Naive thymus-derived CD8-positive, alpha-beta T cell (primary cell): Measurements from ENCODE around the gene MGAT4B. TPM values are rescaled to one million over a fixed set of nuclear protein-coding genes. Genes with fewer than 3 reads are reported as not detected.

Source experiments
- ATAC-seq, 2 donors: fragments of 150-1000 bp; cut with Tn5 transposase in 1 of 2; sonication (Bioruptor Pico), chemical (Tn5 transposase) in 1 of 2; 1 replicate in 1 of 2; 2 replicates in 1 of 2; pipeline ENCODE4 v1.10.0; 2021; ENCODE audit warnings: mild to moderate bottlenecking in 2 of 2, moderate library complexity in 2 of 2
- POLR2A ChIA-PET: fragments of 350-600 bp; sonication (Branson Sonifier 250); formaldehyde crosslinking; loops from one replicate; lab custom pipeline; 2021; ENCODE audit warnings: antibody characterized with exemption; lab: Charles Lee
- DNase-seq, 10 donors: peaks; one replicate each; pipeline versions ENCODE4 v3.0.0 to v3.0.0-alpha.2; 2020 to 2022
- H3K27ac Mint-ChIP-seq, 10 donors: one replicate each; pipeline ENCODE4 v1.8.0; 2020 to 2022; ENCODE audit warnings: mild to moderate bottlenecking in 10 of 10, mixed read lengths in 10 of 10, moderate library complexity in 4 of 10, inconsistent platforms in 1 of 10
- H3K27me3 Mint-ChIP-seq, 5 donors: one replicate each; pipeline ENCODE4 v1.8.0; 2021 to 2022; ENCODE audit warnings: mixed read lengths in 5 of 5
- H3K36me3 Mint-ChIP-seq, 3 donors: one replicate each; pipeline ENCODE4 v1.8.0; 2020 to 2022; ENCODE audit warnings: mixed read lengths in 3 of 3, mild to moderate bottlenecking in 2 of 3, inconsistent platforms in 1 of 3
- H3K4me1 Mint-ChIP-seq, 4 donors: one replicate each; pipeline ENCODE4 v1.8.0; 2021 to 2022; ENCODE audit warnings: mixed read lengths in 4 of 4
- H3K4me3 Mint-ChIP-seq, 10 donors: one replicate each; pipeline ENCODE4 v1.8.0; 2020 to 2022; ENCODE audit warnings: mild to moderate bottlenecking in 10 of 10, mixed read lengths in 10 of 10, moderate library complexity in 6 of 10, inconsistent platforms in 1 of 10
- H3K9me3 Mint-ChIP-seq, 9 donors: one replicate each; pipeline ENCODE4 v1.8.0; 2020 to 2022; ENCODE audit warnings: mixed read lengths in 9 of 9, mild to moderate bottlenecking in 3 of 9, inconsistent platforms in 1 of 9, moderate library complexity in 1 of 9
- polyA plus RNA-seq, 3 donors: library from polyadenylated mRNA; unstranded; fragments of 300-500 nt; fragmentation: Illumina TruSeq; gene quantifications; one replicate each; pipeline ENCODE4 v1.2.3, GENCODE V29; 2021
- total RNA-seq, 8 experiments: library from RNA in 2 of 8; stranded (reverse) in 2 of 8; gene quantifications; one replicate each; pipeline ENCODE4 v1.2.3 and lab custom pipeline; 2021 to 2026

The MGAT4B gene
- total and polyA plus RNA-seq, 5 experiments from 2014 or later: 7.8 to 175 (median 20.9) TPM

- H3K27me3 Mint-ChIP-seq: no peaks in the 10 kb centered on the region
- ATAC-seq (peak; percentile 63 to 81), DNase-seq (peak; percentile 20 to 76 (median 52))
- peak overlapping the region in 2 of 10 donors; percentile 24 to 36 for H3K4me3 Mint-ChIP-seq
- H3K27ac Mint-ChIP-seq: peak overlapping the region in 5 of 10 donors; percentile 2 to 88 (median 28)
- H3K36me3 Mint-ChIP-seq: peaks cover 0 to 42% (median 0%) of the 10 kb centered on the region in 3 donors
- peaks cover 33 to 73% (median 60%) of the 10 kb centered on the region in 4 donors for H3K4me1 Mint-ChIP-seq
- POLR2A ChIA-PET: interaction anchor here (0.6 to 2.1 kb wide), 6 partner anchors 12 to 1585 kb away, joined by 3 to 14 read pairs (median 4); partner anchors contain the start of gene LTC4S
- no peaks in the 10 kb centered on the region for H3K9me3 Mint-ChIP-seq
These were observed 43.3 kb downstream of the MGAT4B start for GRCh38 chr5:179763215-179763945.

- no peaks in the 10 kb centered on the region for H3K27me3 Mint-ChIP-seq
- H3K4me1 Mint-ChIP-seq: peaks cover 33 to 74% (median 59%) of the 10 kb centered on the region in 4 donors
- peaks cover 0 to 36% (median 0%) of the 10 kb centered on the region in 3 donors for H3K36me3 Mint-ChIP-seq
- POLR2A ChIA-PET: interaction anchor here (0.6 to 2.1 kb wide), 3 partner anchors 31 to 1584 kb away, joined by 3 to 14 read pairs (median 6); partner anchors contain the start of gene LTC4S
- DNase-seq (no peak), ATAC-seq (peak in 1 of 2 donors; percentile 4)
- H3K27ac Mint-ChIP-seq: peak overlapping the region in 8 of 10 donors; percentile 37 to 93 (median 78)
- no peak overlapping the region for H3K4me3 Mint-ChIP-seq
- H3K9me3 Mint-ChIP-seq: no peaks in the 10 kb centered on the region
These were observed 43.9 kb downstream of the MGAT4B start for GRCh38 chr5:179762781-179763176.

DNA sequence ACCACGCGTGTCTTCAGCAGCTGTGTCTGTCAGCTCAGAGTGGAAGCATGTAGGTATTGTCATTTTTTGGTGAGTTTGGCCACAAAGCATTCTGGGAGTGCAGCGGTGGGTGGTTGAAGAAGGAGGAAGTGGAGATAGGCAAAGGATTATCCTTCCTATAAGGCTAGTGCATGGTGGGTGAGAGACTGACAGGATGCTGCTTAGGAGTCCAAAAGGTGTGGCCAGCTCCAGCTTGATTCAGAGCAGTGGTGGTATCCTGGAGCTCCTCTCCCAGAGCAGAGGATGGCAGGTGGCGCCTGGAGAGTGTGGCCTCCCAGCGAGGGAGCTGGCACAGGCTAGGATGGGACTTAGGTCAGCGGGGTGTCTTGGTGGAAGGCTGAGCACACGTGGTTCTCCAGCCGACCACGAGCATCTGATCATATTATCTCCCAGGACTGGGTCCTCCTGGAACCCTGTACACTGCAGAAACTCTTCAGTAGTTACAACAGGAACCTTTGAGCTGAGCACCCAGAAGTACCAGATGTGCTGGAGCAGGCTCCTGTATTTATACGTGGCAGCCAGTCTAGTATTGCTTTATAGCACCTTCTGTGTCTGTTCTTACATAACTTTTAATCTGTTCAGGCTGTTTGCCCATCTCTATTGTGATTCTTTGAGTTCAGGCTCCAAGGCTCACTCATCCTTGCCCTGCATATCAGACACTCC is 44.4 kb downstream of the MGAT4B start:
- Mint-ChIP-seq H3K4me3 (peak overlapping the region in 4 of 10 donors; percentile 0 to 19 (median 6)), H3K36me3 (peaks cover 0 to 31% (median 0%) of the 10 kb centered on the region in 3 donors), H3K4me1 (peaks cover 33 to 75% (median 60%) of the 10 kb centered on the region in 4 donors), H3K27ac (peak overlapping the region; percentile 20 to 93 (median 78)), H3K27me3 (no peaks in the 10 kb centered on the region), H3K9me3 (no peaks in the 10 kb centered on the region)
- ATAC-seq: peak; percentile 65 to 82
- POLR2A ChIA-PET: interaction anchor here (0.6 to 2.1 kb wide), 4 partner anchors 32 to 1584 kb away, joined by 3 to 14 read pairs (median 4); partner anchors contain the start of gene LTC4S
- peak in 8 of 10 donors; percentile 4 to 56 (median 26) for DNase-seq

DNA sequence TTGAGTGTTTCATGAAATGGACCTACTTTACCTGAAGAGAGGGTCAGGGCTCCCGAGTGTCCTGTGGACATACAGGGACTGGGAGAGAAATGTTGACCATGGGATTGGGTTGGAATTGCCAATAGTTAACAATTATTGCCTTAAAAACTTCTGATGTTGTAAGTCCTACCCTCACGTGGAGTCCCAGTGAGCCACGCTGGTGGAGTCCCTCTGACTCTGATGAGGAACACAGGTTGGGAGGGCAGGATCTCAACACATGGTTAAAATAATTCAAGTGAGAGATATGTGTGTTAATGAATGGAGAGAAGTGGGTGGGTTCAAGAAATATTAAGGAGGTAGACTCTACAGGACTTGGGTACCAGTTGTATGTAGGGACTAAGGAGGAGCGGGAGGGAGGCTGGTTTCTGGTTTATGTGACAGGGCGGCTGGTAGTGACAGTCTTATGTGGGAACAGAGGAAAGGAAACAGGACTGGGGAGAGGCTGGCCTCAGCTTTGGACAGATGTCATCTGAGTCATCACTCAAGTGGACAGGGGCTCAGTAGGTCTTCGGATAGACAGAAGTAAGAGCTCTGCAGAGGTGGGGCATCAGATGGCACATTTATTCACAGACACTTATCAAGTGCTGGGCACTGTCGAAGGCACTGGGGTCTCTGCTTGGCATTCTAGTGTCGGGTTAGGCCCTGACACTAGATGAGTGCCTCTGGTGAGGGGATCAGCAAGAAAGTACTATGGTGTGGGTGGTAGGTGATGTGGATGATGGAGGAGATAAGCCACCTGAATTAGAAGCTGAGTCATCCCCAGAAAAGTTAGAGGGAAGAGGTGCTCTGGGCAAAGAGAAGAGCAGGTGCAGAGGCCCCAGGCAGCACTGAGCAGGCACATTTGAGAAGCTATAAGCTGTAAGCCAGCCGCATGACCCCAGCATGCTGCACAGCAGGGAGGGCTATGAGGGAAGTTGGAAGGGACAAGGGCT is 46.8 kb downstream of the MGAT4B start:
- H3K4me3 Mint-ChIP-seq: peak overlapping the region in 4 of 10 donors; percentile 24 to 38 (median 28)
- H3K4me1 Mint-ChIP-seq: peaks cover 38 to 74% (median 67%) of the 10 kb centered on the region in 4 donors
- ATAC-seq: no peak

GRCh38 chr5:179758955-179759354 is 47.7 kb downstream of the MGAT4B start:
- ATAC-seq: no peak
- POLR2A ChIA-PET: no interaction called here
- H3K27me3 Mint-ChIP-seq: no peaks in the 10 kb centered on the region
- H3K27ac Mint-ChIP-seq: peak overlapping the region in 5 of 10 donors; percentile 20 to 84 (median 70)
- DNase-seq: no peak
- H3K4me3 Mint-ChIP-seq: no peak overlapping the region
- no peaks in the 10 kb centered on the region for H3K9me3 Mint-ChIP-seq
- H3K36me3 Mint-ChIP-seq: peaks cover 0 to 12% (median 0%) of the 10 kb centered on the region in 3 donors
- H3K4me1 Mint-ChIP-seq: peaks cover 46 to 80% (median 75%) of the 10 kb centered on the region in 4 donors

More for the DNA sequence above, 46.8 kb downstream of the MGAT4B start:
- peak in 1 of 10 donors; percentile 24 for DNase-seq
- Mint-ChIP-seq H3K36me3 (peaks cover 0 to 12% (median 0%) of the 10 kb centered on the region in 3 donors), H3K27me3 (no peaks in the 10 kb centered on the region), H3K9me3 (no peaks in the 10 kb centered on the region), H3K27ac (peak overlapping the region; percentile 20 to 85 (median 78))
- POLR2A ChIA-PET: interaction anchor here (1.3 kb wide), 1 partner anchor 28 kb away, joined by 3 read pairs; the partner anchor contains the start of gene MAML1

GRCh38 chr5:179755022-179755421 is 51.6 kb downstream of the MGAT4B start:
- H3K27me3 Mint-ChIP-seq: no peaks in the 10 kb centered on the region
- H3K36me3 Mint-ChIP-seq: peaks cover 0 to 20% (median 0%) of the 10 kb centered on the region in 3 donors
- ATAC-seq (peak; percentile 61 to 67), DNase-seq (peak in 1 of 10 donors; percentile 18)
- H3K4me1 Mint-ChIP-seq: peaks cover 38 to 65% (median 55%) of the 10 kb centered on the region in 4 donors
- H3K9me3 Mint-ChIP-seq: peaks cover 0 to 1% (median 0%) of the 10 kb centered on the region in 9 donors
- peak overlapping the region in 8 of 10 donors; percentile 0 to 55 (median 42) for H3K4me3 Mint-ChIP-seq
- POLR2A ChIA-PET: interaction anchor here (0.6 kb wide), 1 partner anchor 71 kb away, joined by 3 read pairs; no protein-coding TSS in a partner anchor
- peak overlapping the region; percentile 7 to 87 (median 74) for H3K27ac Mint-ChIP-seq

DNA sequence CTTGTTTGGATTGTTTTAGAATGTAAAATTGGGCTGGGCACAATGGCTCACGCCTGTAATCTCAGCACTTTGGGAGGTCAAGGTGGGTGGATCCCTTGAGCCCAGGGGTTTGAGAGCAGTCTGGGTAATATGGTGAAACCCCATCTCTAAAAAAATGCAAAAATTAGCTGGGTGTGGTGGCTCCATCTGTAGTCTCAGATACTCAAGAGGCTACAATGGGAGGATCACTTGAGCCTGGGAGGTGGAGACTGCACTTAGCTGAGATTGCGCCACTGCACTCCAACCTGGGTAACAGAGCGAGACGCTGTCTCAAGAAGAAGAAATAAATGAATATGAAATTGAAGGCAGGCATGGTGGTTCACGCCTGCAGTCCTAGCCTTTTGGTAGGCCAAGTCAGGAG is 52.7 kb downstream of the MGAT4B start:
- Mint-ChIP-seq H3K9me3 (peaks cover 0 to 1% (median 0%) of the 10 kb centered on the region in 9 donors), H3K27me3 (no peaks in the 10 kb centered on the region), H3K36me3 (peaks cover 0 to 21% (median 3%) of the 10 kb centered on the region in 3 donors), H3K4me3 (peak overlapping the region in 6 of 10 donors; percentile 14 to 48 (median 42)), H3K4me1 (peaks cover 37 to 63% (median 55%) of the 10 kb centered on the region in 4 donors), H3K27ac (peak overlapping the region; percentile 7 to 87 (median 68))
- ATAC-seq: no peak
- no peak for DNase-seq
- POLR2A ChIA-PET: interaction anchor here (0.7 kb wide), 2 partner anchors 21 to 38 kb away, joined by 4 to 7 read pairs; no protein-coding TSS in a partner anchor

DNA sequence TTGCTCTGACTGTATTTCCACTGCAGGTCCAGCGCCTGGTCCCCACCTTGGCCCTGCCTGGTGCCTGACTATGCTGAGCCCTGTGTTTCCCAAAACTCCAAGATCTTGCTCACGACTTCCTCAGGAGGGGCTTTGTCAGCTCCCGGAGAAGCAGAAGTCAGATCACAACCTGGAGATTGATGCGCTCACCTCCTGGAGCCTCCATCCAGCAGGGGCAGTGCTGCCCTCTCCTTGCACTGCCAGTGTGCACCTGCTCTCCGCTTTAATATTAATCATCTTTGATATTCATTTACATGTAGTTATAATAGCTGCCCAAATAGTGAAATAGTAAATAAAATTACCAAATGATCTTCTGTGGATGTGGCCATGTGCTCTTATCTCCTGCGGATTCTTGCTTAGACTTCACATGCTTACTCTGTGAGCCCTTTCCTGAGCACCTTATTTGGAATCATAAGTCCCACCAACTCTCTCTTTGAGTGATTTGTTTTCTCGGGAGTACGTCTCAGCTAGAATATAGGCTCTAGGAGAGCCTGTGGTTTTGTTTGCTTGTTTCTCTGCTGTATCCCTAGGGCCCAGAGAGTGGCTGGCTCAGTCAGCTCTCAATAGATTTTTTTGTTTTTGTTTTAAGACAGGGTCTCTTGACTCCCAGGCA is 56.7 kb downstream of the MGAT4B start:
- POLR2A ChIA-PET: no interaction called here
- H3K27me3 Mint-ChIP-seq: no peaks in the 10 kb centered on the region
- H3K4me1 Mint-ChIP-seq: peaks cover 38 to 62% (median 58%) of the 10 kb centered on the region in 4 donors
- H3K9me3 Mint-ChIP-seq: peaks cover 0 to 1% (median 0%) of the 10 kb centered on the region in 9 donors
- H3K36me3 Mint-ChIP-seq: peaks cover 0 to 31% (median 6%) of the 10 kb centered on the region in 3 donors
- no peak for DNase-seq
- ATAC-seq: no peak
- peak overlapping the region in 4 of 10 donors; percentile 26 to 75 (median 47) for H3K27ac Mint-ChIP-seq
- H3K4me3 Mint-ChIP-seq: peak overlapping the region in 1 of 10 donors; percentile 11

GRCh38 chr5:179747811-179748210 is 58.9 kb downstream of the MGAT4B start:
- H3K9me3 Mint-ChIP-seq: no peaks in the 10 kb centered on the region
- ATAC-seq (no peak), DNase-seq (no peak)
- peak overlapping the region in 1 of 10 donors; percentile 37 for H3K27ac Mint-ChIP-seq
- H3K4me3 Mint-ChIP-seq: no peak overlapping the region
- peaks cover 22 to 47% (median 40%) of the 10 kb centered on the region in 4 donors for H3K4me1 Mint-ChIP-seq
- POLR2A ChIA-PET: no interaction called here
- H3K36me3 Mint-ChIP-seq: peaks cover 0 to 36% (median 6%) of the 10 kb centered on the region in 3 donors
- no peaks in the 10 kb centered on the region for H3K27me3 Mint-ChIP-seq
